GM19351 (cell line): ENCODE data around the gene DISP2.

ENCODE experiments used
- ATAC-seq: cut with Tn5 transposase; IDR thresholded peaks from one replicate; pipeline ENCODE4 v1.9.1; 2021; ENCODE audit warnings: mild to moderate bottlenecking, moderate library complexity; ENCODE audit not compliant: unreplicated experiment

DISP2 gene

GRCh38 chr15:40328176-40328575 is 29.8 kb upstream of the DISP2 start:
- ATAC-seq, result no peak

- ATAC-seq, result no peak
Measured at GRCh38 chr15:40328751-40329150, 29.3 kb upstream of the DISP2 start.

- ATAC-seq, result no peak
Measured at GRCh38 chr15:40329804-40330203, 28.2 kb upstream of the DISP2 start.

GRCh38 chr15:40330368-40330836 is 27.6 kb upstream of the DISP2 start:
- ATAC-seq, result no peak

- no peak for ATAC-seq
Measured at GRCh38 chr15:40331026-40331425, 27.0 kb upstream of the DISP2 start.

GRCh38 chr15:40331637-40332036 is 26.4 kb upstream of the DISP2 start:
- ATAC-seq, result no peak

- no peak for ATAC-seq
Measured at GRCh38 chr15:40332113-40332781, 25.8 kb upstream of the DISP2 start.

- ATAC-seq, result no peak
Measured at GRCh38 chr15:40333922-40334492, 24.0 kb upstream of the DISP2 start.

- ATAC-seq, result no peak
Measured at GRCh38 chr15:40334541-40334940, 23.5 kb upstream of the DISP2 start.

GRCh38 chr15:40334941-40335795 is 22.9 kb upstream of the DISP2 start:
- ATAC-seq, result no peak

GRCh38 chr15:40335938-40336743 is 21.9 kb upstream of the DISP2 start:
- no peak for ATAC-seq

GRCh38 chr15:40336744-40337122 is 21.3 kb upstream of the DISP2 start:
- no peak for ATAC-seq

GRCh38 chr15:40337597-40337996 is 20.4 kb upstream of the DISP2 start:
- no peak for ATAC-seq

- ATAC-seq, result peak; percentile 54
Measured at GRCh38 chr15:40338041-40338657, 19.9 kb upstream of the DISP2 start.

GRCh38 chr15:40338921-40339620 is 18.9 kb upstream of the DISP2 start:
- no peak for ATAC-seq

- ATAC-seq, result no peak
Measured at GRCh38 chr15:40339621-40339945, 18.4 kb upstream of the DISP2 start.

- no peak for ATAC-seq
Measured at GRCh38 chr15:40340038-40340739, 17.8 kb upstream of the DISP2 start.

GRCh38 chr15:40340740-40341400 is 17.1 kb upstream of the DISP2 start, which contains the start of gene CCDC9B:
Gene CCDC9B, minus strand, starts transcription at chr15:40340939. Its CDS starts 120 bp downstream, at chr15:40340819.
- ATAC-seq, result no peak
